ENCODE measurements around the gene POLRMT.

DNA sequence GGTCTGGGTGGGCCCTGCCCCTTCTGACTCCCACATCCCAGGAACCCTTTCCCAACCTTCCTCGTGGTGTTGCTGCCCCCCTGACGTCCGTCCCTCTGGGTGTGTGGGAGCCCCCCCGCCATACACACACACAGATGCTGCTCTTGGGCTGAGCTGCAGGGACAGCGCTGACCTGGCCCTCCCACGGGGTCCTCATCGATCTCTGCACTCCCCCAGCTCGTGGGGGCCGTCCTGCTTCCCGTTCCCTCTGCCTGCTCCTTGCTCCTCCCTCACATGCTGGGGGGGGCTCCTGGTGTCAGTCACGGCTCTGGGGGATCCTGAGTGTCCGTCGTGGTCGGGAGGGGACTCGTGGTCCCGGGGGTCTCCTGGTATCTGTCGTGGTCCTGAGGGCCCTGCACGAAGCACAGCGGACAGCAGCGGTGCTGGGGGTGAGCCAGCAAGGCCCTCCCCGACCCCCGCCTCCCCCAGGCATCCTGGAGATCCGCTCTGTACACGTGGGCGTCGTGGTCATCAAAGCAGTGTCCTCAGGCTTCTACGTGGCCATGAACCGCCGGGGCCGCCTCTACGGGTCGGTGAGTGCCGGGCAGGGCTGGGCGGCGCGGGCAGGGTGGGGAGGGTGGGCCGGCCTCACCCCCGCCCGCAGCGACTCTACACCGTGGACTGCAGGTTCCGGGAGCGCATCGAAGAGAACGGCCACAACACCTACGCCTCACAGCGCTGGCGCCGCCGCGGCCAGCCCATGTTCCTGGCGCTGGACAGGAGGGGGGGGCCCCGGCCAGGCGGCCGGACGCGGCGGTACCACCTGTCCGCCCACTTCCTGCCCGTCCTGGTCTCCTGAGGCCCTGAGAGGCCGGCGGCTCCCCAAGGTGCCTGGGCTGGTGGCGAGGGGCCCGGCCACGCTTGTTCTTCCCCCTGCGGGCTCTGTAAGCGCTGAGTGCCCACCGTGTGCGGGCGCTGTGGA, 9.7 kb upstream of the POLRMT start:
- TF ChIP-seq, protein P1, sequence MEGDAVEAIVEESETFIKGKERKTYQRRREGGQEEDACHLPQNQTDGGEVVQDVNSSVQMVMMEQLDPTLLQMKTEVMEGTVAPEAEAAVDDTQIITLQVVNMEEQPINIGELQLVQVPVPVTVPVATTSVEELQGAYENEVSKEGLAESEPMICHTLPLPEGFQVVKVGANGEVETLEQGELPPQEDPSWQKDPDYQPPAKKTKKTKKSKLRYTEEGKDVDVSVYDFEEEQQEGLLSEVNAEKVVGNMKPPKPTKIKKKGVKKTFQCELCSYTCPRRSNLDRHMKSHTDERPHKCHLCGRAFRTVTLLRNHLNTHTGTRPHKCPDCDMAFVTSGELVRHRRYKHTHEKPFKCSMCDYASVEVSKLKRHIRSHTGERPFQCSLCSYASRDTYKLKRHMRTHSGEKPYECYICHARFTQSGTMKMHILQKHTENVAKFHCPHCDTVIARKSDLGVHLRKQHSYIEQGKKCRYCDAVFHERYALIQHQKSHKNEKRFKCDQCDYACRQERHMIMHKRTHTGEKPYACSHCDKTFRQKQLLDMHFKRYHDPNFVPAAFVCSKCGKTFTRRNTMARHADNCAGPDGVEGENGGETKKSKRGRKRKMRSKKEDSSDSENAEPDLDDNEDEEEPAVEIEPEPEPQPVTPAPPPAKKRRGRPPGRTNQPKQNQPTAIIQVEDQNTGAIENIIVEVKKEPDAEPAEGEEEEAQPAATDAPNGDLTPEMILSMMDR (optimal IDR thresholded peaks at IDR 0.05 in 1 of 3, IDR thresholded peaks at IDR 0.05 in 1 of 3, conservative IDR thresholded peaks at IDR 0.05 in 1 of 3; ENCODE audit: extremely low read depth in 1 of 3, insufficient read depth in 2 of 3, low read length in 3 of 3) = no peak
- no peak for TF ChIP-seq EZH2 (IDR thresholded peaks at IDR 0.05; ENCODE audit: low read length)
